Measurements from ENCODE around the gene MTF2.

The MTF2 gene

GRCh38 chr1:93034397-93034796, 44.7 kb upstream of the MTF2 start:
- in situ Hi-C loops (cut with HindIII; ENCODE audit: low pct_ligation_motif_present, low sequenced_read_pairs) = no loop called here
- TF ChIP-seq CTCF (IDR thresholded peaks at IDR 0.05; ENCODE audit: low read depth, low read length, missing control alignments) = no peak
- H3K36me3 ChIP-seq (replicated peaks) = no peaks in the 10 kb centered on the region
- H3K27ac ChIP-seq = no peak overlapping the region
- H3K27me3 ChIP-seq (replicated peaks) = no peaks in the 10 kb centered on the region
- DNase-seq = no peak
- no peak overlapping the region for H3K4me3 ChIP-seq (ENCODE audit: low read depth, low read length)

GRCh38 chr1:93036672-93037071, 42.4 kb upstream of the MTF2 start:
- Histone ChIP-seq H3K4me3 (ENCODE audit: low read depth, low read length) (no peak overlapping the region), H3K27me3 (replicated peaks) (no peaks in the 10 kb centered on the region), H3K36me3 (replicated peaks) (no peaks in the 10 kb centered on the region), H3K27ac (no peak overlapping the region)
- in situ Hi-C loops (cut with HindIII; ENCODE audit: low pct_ligation_motif_present, low sequenced_read_pairs) = no loop called here
- no peak for DNase-seq
- no peak for TF ChIP-seq CTCF (IDR thresholded peaks at IDR 0.05; ENCODE audit: low read depth, low read length, missing control alignments)

- no peak for TF ChIP-seq CTCF (IDR thresholded peaks at IDR 0.05; ENCODE audit: low read depth, low read length, missing control alignments)
- no peak for DNase-seq
- in situ Hi-C loops (cut with HindIII; ENCODE audit: low pct_ligation_motif_present, low sequenced_read_pairs) = no loop called here
- no peak overlapping the region for H3K4me3 ChIP-seq (ENCODE audit: low read depth, low read length)
- H3K27me3 ChIP-seq (replicated peaks) = no peaks in the 10 kb centered on the region
- no peaks in the 10 kb centered on the region for H3K36me3 ChIP-seq (replicated peaks)
- H3K27ac ChIP-seq = no peak overlapping the region
Observed at GRCh38 chr1:93042187-93043056, 36.7 kb upstream of the MTF2 start.

- in situ Hi-C loops (cut with HindIII; ENCODE audit: low pct_ligation_motif_present, low sequenced_read_pairs) = no loop called here
- no peak overlapping the region for H3K4me3 ChIP-seq (ENCODE audit: low read depth, low read length)
- no peaks in the 10 kb centered on the region for H3K27me3 ChIP-seq (replicated peaks)
- no peak overlapping the region for H3K27ac ChIP-seq
- H3K36me3 ChIP-seq (replicated peaks) = no peaks in the 10 kb centered on the region
- DNase-seq = no peak
- TF ChIP-seq CTCF (IDR thresholded peaks at IDR 0.05; ENCODE audit: low read depth, low read length, missing control alignments) = no peak
Observed at GRCh38 chr1:93043057-93043557, 36.0 kb upstream of the MTF2 start.

GRCh38 chr1:93047618-93048017, 31.5 kb upstream of the MTF2 start:
- Histone ChIP-seq H3K36me3 (replicated peaks) (no peaks in the 10 kb centered on the region), H3K27me3 (replicated peaks) (no peaks in the 10 kb centered on the region), H3K4me3 (ENCODE audit: low read depth, low read length) (no peak overlapping the region), H3K27ac (no peak overlapping the region)
- in situ Hi-C loops (cut with HindIII; ENCODE audit: low pct_ligation_motif_present, low sequenced_read_pairs) = no loop called here
- no peak for DNase-seq
- TF ChIP-seq CTCF (IDR thresholded peaks at IDR 0.05; ENCODE audit: low read depth, low read length, missing control alignments) = no peak
